GM21447 (cell line): ENCODE results near the gene CWC15.
"Not testable (repeated sequence)": the region's sequence is repeated elsewhere in the genome, so short reads cannot be mapped to it uniquely, and the experiment has no call there.

Experiments used
- ATAC-seq: cut with Tn5 transposase; IDR thresholded peaks from one replicate; pipeline ENCODE4 v1.9.1; 2021; ENCODE audit not compliant: unreplicated experiment

CWC15 gene

DNA sequence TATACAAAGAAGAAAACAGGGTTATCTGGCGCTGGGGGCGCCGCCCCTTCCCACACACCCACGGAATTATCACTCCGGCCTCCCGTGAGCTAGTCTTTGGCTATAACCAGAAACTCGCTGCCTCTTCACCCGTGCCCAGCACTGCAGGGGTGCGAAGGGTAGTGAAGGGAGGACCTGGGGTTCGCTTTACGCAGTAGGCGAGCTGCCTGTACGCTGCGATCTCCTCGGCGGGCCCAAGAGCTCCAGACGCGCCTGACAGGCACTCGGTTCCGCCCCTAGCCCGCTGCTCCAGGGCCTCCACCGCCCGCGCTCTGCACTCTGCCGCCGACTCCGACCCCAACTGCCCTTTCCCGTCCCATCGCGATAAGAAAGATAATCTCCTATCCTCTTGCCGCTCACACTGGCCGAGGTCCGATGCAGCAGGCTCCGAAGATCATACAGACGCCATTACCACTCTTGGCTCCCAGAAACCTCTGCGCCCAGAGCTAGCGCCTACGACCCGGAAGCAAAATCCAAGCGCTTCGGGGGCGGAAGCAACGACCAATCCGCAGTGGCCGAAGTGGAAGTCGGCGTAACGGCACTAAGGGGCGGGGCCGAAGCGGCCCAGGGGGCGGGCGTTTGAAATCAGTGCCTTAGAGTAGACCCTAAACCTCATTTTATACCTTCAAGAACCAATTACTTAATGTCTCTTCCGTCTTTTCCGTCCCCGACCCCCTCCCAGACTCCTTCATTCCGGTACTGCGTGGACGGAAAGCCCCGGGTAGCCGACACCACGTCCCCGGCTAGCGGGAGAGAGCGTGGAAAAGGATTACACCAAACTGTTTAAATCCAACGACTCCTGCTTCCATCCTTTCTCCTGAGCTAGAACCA lies at the start of gene CWC15, which contains the start of gene KDM4D:
TSS of gene CWC15 (minus strand) at position 458 of the 870 bp plus-strand sequence. CDS start 1,371 bp downstream, outside the sequence.
TSS of gene KDM4D (plus strand) at position 611 of the 870 bp plus-strand sequence. CDS start 23,664 bp downstream, outside the sequence.
- peak; percentile 100 for ATAC-seq

DNA sequence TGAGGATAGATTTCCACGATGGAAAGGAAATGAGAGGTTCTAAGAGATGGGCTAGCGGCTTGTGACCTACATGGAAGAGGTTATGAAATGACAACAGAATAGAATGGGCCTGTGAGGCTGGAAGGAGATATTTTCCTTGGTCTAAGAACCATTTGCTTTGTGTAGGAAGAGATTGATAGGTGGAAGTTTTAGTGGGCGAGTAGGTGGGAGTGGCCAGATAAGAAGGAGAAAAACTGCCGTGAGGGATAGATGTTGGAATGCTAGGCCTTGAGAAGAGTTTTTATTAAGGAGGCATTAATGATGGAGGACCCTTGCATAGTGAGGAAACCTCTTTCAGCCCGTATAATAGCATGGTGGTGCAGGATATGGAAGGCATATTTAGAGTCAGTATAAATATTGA lies 48.1 kb upstream of the CWC15 start:
- ATAC-seq = not testable (repeated sequence)

DNA sequence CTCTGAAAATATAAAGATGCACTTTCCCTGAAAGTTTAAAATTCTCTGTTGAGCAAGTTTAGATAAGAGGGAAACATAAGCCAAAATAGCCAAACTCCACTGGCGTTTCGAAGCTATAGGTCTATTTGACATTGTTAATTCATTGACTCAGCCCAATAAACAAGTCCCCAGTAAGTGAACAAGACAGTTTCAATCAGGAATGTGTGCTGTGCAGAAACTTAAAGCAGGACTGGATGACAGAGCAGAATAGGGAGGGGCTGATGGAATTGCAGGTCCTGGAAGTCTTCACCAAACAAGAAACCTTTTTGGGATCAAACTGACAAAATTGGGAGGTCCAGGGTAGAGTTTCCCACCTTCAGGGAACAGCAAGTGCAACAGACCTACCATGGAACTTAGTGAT lies 42.8 kb upstream of the CWC15 start:
- ATAC-seq = no peak

GRCh38 chr11:95014184-95014821 lies 40.9 kb upstream of the CWC15 start:
- ATAC-seq = no peak

- ATAC-seq = no peak
Measured at GRCh38 chr11:95011376-95011775, 38.0 kb upstream of the CWC15 start.

DNA sequence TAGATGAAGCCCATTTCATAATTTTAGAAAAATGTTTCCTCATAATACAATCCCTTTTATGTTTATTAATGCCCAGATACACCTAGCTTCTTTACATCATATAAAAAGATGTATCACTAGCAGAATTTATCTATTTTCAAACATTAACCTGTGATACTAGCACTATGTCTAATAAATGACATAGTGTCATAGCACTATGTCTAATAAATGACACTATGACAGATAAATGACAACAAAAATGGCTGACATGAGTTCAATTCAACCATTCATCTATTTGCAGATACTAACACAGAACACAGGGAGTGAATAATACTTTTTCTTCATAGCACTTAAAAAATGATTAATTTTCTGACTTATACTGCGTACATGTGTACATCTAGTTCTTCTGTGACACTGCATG lies 32.3 kb upstream of the CWC15 start:
- no peak for ATAC-seq

DNA sequence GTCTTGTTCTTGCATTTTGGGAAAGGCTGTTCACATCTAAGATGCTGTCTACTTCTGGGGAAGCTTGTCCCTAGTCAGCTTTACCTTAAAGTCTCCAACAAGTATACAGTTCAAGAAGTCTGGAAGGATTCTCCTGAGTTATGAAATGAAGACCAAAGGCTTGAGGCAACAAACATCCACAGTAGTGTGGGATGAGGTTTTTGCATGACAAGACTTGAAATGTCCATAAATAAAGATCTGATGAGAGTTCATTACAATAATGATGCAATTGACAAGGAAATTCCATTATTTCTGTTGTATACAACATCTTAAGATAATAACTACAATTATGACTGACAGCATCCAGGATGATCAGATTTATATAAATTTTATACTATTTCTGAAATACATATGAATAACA lies 30.4 kb upstream of the CWC15 start:
- ATAC-seq = no peak

DNA sequence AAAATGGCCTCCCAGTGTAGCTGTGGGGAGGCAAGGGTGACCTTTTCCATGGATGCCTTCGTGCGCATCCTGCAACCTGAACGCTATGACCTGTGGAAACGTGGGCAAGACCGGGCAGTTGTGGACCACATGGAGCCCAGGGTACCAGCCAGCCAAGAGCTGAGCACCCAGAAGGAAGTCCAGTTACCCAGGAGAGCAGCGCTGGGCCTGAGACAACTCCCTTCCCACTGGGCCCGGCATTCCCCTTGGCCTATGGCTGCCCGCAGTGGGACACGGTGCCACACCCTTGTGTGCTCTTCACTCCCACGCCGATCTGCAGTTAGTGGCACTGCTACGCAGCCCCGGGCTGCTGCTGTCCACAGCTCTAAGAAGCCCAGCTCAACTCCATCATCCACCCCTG lies 24.9 kb upstream of the CWC15 start:
- no peak for ATAC-seq

GRCh38 chr11:94997437-94997836 lies 24.1 kb upstream of the CWC15 start:
- no peak for ATAC-seq

- no peak for ATAC-seq
Measured at GRCh38 chr11:94993400-94993943, 20.1 kb upstream of the CWC15 start.

DNA sequence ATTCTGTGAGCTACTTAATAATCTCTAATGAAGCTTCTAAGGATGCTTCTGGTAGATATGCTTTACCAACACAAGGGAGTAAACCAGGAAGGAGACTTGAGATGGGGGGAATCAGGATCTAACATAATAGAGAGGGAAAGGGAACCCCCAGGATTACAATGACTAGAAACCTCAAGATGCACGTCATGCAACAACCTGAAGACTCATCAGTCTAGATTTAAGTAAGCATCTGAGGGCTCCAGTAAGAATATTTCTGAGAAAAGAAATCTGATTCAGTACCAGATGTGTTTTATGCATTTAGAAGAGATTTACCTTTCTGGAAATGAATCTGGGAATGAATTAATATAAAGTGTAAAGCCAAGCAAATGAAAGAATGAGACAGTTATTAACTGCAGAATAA lies 15.4 kb upstream of the CWC15 start:
- no peak for ATAC-seq

DNA sequence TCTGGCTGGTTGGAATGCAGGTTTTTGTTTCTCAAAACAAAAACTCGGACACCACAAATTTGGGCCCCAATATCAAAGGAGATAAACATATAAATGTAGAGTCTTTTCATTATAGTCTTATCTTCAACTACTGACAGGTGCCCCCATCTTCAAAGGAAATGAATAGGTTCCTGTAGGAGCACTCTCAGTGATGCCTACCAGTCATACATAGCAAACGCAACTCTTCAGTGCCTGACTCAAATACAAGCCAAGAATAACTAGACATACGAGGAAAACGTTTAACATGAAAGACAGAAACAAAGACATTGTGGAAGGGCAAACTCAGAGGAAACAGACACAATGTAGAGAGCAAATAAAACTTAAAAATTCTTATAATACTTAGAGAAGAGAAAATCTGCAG lies 14.0 kb upstream of the CWC15 start:
- ATAC-seq = no peak

DNA sequence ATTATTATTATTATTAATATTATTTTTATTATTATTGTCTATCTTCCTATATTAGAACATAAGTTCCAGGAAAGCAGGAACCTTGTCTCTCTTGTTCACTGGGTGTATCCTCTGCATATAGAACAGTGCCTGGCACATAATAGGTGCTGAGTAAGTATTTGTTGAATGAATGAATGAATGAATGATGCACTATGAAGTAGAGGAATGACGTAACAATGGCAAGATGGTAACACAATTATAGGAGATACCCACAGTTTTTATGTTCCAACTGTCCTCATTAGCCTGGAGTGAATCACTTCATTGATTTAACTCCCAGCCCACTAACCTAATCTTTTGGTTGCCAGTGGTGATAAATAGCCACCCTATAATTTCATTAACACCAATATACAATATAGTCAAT lies 2.2 kb upstream of the CWC15 start:
- ATAC-seq = no peak

DNA sequence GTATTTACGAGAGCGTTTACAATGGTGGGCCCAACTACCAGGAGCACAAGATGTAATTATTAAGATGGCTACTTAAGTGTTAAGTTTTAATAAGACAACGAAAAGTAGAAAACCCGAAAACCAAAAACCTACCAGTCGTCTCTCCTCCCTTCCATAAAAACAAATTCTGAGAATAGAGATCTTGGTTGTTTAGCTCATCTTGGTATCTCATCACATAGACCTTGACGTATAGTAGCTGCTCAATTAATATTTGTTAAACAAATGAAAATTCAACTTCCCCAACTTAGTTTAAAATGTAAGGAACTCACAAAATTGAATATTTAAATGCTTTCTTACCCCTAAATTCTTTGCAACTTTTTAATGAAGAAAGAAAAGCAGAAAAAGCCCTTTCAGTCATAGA lies 822 bp upstream of the CWC15 start:
- ATAC-seq = no peak

GRCh38 chr11:94972700-94973098 lies 657 bp downstream of the CWC15 start:
- ATAC-seq = no peak

GRCh38 chr11:94968334-94968958 lies 4.9 kb downstream of the CWC15 start:
- ATAC-seq = no peak

DNA sequence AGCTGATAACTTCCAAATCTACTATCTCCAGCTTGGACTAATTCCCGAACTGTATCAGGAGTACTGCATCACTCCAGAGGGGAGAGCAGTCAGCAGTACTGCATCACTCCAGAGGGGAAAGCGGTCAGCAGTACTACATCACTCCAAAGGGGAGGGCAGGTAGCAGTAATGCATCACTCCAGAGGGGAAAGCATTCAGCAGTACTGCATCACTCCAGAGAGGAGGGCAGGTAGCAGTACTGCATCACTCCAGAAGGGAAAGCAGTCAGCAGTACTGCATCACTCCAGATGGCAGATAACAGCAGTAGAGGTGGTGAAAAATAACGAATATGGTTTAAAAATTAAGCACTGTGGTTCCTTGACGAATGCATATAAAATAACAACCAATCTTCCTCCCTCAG lies 8.4 kb downstream of the CWC15 start:
- no peak for ATAC-seq

DNA sequence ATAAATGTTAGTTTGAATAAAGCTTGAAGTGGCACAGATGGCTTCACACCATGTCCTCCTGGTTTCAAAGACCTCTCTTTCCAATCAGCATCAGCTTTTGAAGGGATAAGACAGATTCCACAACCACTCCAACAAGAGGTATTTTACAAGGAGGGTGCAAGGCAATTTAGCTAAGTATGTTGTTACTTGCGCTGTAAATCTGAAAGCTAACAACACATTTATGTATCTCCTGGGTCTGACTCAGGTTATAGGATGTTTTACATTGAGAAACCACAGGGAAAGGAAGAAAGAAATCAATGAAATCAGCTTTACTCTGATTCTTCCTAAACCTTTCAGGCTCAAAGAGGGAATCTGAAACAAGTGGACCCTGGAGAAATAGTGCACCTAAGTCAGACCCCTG lies 12.1 kb downstream of the CWC15 start:
- no peak for ATAC-seq

GRCh38 chr11:94960488-94960887 lies 12.9 kb downstream of the CWC15 start:
- no peak for ATAC-seq

- no peak for ATAC-seq
Measured at GRCh38 chr11:94959179-94959578, 14.2 kb downstream of the CWC15 start.

GRCh38 chr11:94958121-94958696 lies 15.1 kb downstream of the CWC15 start:
- no peak for ATAC-seq
